CD14-positive monocyte (primary cell): ENCODE measurements around the gene PRKAG3. TPM values are rescaled to one million over a fixed set of nuclear protein-coding genes. Genes with fewer than 3 reads are reported as not detected.
A peak's percentile ranks its signal among the peaks of the same experiment; 100 is the strongest.

Source experiments
- DNase-seq, 3 donors: peaks; one replicate each; pipeline ENCODE4 v3.0.0-alpha.2; 2011 to 2022
- H2AFZ ChIP-seq: 2 replicates; pipeline ENCODE4 v1.6.0; 2012; ENCODE audit warnings: mild to moderate bottlenecking, low read depth, low read length, inconsistent platforms; ENCODE audit not compliant: insufficient read depth, poor library complexity, severe bottlenecking
- H3K27ac ChIP-seq, 2 donors: 1 replicate in 1 of 2; 2 replicates in 1 of 2; pipeline ENCODE4 v1.5.1; 2012 to 2013; ENCODE audit warnings: low read length in 2 of 2, control low read depth in 1 of 2, inconsistent platforms in 1 of 2, low read depth in 1 of 2, mild to moderate bottlenecking in 1 of 2
- H3K27me3 ChIP-seq, 2 donors: one replicate each; pipeline versions ENCODE4 v1.6.0 to v1.6.1; 2011 to 2013; ENCODE audit warnings: low read length in 2 of 2; ENCODE audit not compliant: control insufficient read depth in 2 of 2, insufficient read depth in 2 of 2
- H3K36me3 ChIP-seq, 2 donors: replicated peaks in 1 of 2; 1 replicate in 1 of 2; 2 replicates in 1 of 2; pipeline versions ENCODE4 v1.5.1 to v1.6.1; 2012 to 2013; ENCODE audit warnings: low read length in 2 of 2, control low read depth in 1 of 2, inconsistent platforms in 1 of 2, mild to moderate bottlenecking in 1 of 2; ENCODE audit not compliant: insufficient read depth in 2 of 2, control insufficient read depth in 1 of 2
- H3K4me1 ChIP-seq, 2 donors: 1 replicate in 1 of 2; 2 replicates in 1 of 2; pipeline versions ENCODE4 v1.5.1 to v1.6.1; 2012 to 2013; ENCODE audit warnings: low read length in 2 of 2, control low read depth in 1 of 2, inconsistent platforms in 1 of 2, mild to moderate bottlenecking in 1 of 2, moderate library complexity in 1 of 2; ENCODE audit not compliant: insufficient read depth in 2 of 2, control insufficient read depth in 1 of 2
- H3K4me2 ChIP-seq: replicated peaks from 2 replicates; pipeline ENCODE3; 2012; ENCODE audit warnings: low read length, moderate library complexity, mild to moderate bottlenecking; ENCODE audit not compliant: poor library complexity, severe bottlenecking; ENCODE audit errors: extremely low read depth
- H3K4me3 ChIP-seq, 3 experiments: fragments of 200-600 bp in 1 of 3; sonication (generic) in 1 of 3; replicated peaks in 1 of 3; 1 replicate in 2 of 3; 2 replicates in 1 of 3; pipeline ENCODE4 v1.5.1; 2011 to 2013; ENCODE audit warnings: low read length in 3 of 3, mild to moderate bottlenecking in 3 of 3, control low read depth in 2 of 3, low read depth in 2 of 3, inconsistent platforms in 1 of 3, moderate library complexity in 1 of 3
- H3K79me2 ChIP-seq: 2 replicates; pipeline ENCODE4 v1.6.0; 2012; ENCODE audit warnings: mild to moderate bottlenecking, control low read depth, inconsistent platforms, low read length, moderate library complexity; ENCODE audit not compliant: insufficient read depth
- H3K9ac ChIP-seq: 2 replicates; pipeline ENCODE4 v1.6.0; 2017; ENCODE audit warnings: low read length, mild to moderate bottlenecking; ENCODE audit not compliant: insufficient read depth, poor library complexity, severe bottlenecking
- H3K9me3 ChIP-seq, 2 donors: replicated peaks in 1 of 2; 1 replicate in 1 of 2; 2 replicates in 1 of 2; pipeline versions ENCODE4 v1.5.1 to v1.6.1; 2012 to 2013; ENCODE audit warnings: low read length in 2 of 2, control low read depth in 1 of 2; ENCODE audit not compliant: control insufficient read depth in 1 of 2, insufficient read depth in 1 of 2
- H4K20me1 ChIP-seq: 2 replicates; pipeline ENCODE4 v1.6.0; 2012; ENCODE audit warnings: mild to moderate bottlenecking, low read length, control low read depth, moderate library complexity; ENCODE audit not compliant: insufficient read depth
- H3K27ac Mint-ChIP-seq, 7 donors: one replicate each; pipeline ENCODE4 v1.8.0; 2020; ENCODE audit warnings: mild to moderate bottlenecking in 7 of 7, mixed read lengths in 7 of 7, moderate library complexity in 6 of 7, inconsistent platforms in 2 of 7
- H3K27me3 Mint-ChIP-seq, 3 donors: one replicate each; pipeline ENCODE4 v1.8.0; 2021 to 2022; ENCODE audit warnings: low read depth in 3 of 3, mild to moderate bottlenecking in 3 of 3, mixed read lengths in 3 of 3, moderate library complexity in 3 of 3, inconsistent platforms in 1 of 3
- H3K36me3 Mint-ChIP-seq, 2 donors: one replicate each; pipeline ENCODE4 v1.8.0; 2020; ENCODE audit warnings: mixed read lengths in 2 of 2, inconsistent platforms in 1 of 2, mild to moderate bottlenecking in 1 of 2
- H3K4me1 Mint-ChIP-seq: one replicate; pipeline ENCODE4 v1.8.0; 2020; ENCODE audit warnings: mild to moderate bottlenecking, mixed read lengths
- H3K4me3 Mint-ChIP-seq, 2 donors: one replicate each; pipeline ENCODE4 v1.8.0; 2020; ENCODE audit warnings: mild to moderate bottlenecking in 2 of 2, mixed read lengths in 2 of 2, moderate library complexity in 1 of 2
- H3K9me3 Mint-ChIP-seq, 7 donors: one replicate each; pipeline ENCODE4 v1.8.0; 2020 to 2022; ENCODE audit warnings: mixed read lengths in 7 of 7, mild to moderate bottlenecking in 6 of 7, moderate library complexity in 6 of 7, inconsistent platforms in 2 of 7
- WGBS: methylation state at CpG from one replicate; pipeline ENCODE4 v1.1.5; 2013; ENCODE audit warnings: missing lambda C conversion rate; ENCODE audit not compliant: insufficient coverage; 5-methylcytosine and 5-hydroxymethylcytosine counted together
- intact Hi-C, 2 donors: fragments of 100-400 bp; cut with micrococcal nuclease; formaldehyde crosslinking; loops; one replicate each; pipeline versions ENCODE4 v1.15.0 to v1.15.1; 2023
- polyA plus RNA-seq, 3 donors: library from polyadenylated mRNA; depleted of rRNA in 1 of 3; unstranded in 2 of 3; stranded (reverse) in 1 of 3; fragments of 300-500 nt in 2 of 3; fragments of >200 nt in 1 of 3; fragmentation: Illumina TruSeq in 2 of 3; gene quantifications; 1 replicate in 2 of 3; 2 replicates in 1 of 3; pipeline ENCODE4 v1.2.3, GENCODE V29; 2012 to 2021
- TF ChIP-seq, protein P1 (sequence below): fragments of 200-600 bp; IDR thresholded peaks from one replicate; pipeline ENCODE4 v1.8.0; 2022; ENCODE audit warnings: antibody characterized with exemption, mild to moderate bottlenecking

PRKAG3 gene
- polyA plus RNA-seq, 3 donors: not detected

DNA sequence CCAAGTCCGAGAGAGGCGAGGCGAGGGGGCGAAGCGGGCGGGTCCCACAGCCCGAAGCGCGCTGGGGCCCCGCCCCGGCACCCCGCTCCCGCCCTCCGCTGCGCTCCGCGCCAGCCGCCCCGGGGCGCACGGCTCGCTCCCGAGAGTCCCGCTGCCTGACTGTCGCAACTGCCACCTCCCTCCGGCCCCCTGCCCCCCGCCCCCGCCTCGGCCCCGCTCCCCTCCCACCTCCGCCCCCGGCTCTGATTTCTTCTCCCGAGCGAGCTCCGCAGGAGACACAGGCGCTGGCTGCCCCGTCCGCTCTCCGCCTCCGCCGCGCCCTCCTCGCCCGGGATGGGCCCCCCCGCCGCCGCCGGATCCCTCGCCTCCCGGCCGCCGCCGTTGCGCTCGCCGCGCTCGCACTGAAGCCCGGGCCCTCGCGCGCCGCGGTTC, 28.0 kb upstream of the PRKAG3 start, which contains the start of gene WNT6:
Gene WNT6, plus strand, starts transcription at position 250 of the 432 bp plus-strand sequence. CDS start 233 bp downstream, outside the sequence.
- DNase-seq: no peak
- peak within 1 kb of the TSS in 1 of 3 experiments; percentile 54 for H3K4me3 ChIP-seq
- H4K20me1 ChIP-seq: no peaks in the 10 kb centered on the region

DNA sequence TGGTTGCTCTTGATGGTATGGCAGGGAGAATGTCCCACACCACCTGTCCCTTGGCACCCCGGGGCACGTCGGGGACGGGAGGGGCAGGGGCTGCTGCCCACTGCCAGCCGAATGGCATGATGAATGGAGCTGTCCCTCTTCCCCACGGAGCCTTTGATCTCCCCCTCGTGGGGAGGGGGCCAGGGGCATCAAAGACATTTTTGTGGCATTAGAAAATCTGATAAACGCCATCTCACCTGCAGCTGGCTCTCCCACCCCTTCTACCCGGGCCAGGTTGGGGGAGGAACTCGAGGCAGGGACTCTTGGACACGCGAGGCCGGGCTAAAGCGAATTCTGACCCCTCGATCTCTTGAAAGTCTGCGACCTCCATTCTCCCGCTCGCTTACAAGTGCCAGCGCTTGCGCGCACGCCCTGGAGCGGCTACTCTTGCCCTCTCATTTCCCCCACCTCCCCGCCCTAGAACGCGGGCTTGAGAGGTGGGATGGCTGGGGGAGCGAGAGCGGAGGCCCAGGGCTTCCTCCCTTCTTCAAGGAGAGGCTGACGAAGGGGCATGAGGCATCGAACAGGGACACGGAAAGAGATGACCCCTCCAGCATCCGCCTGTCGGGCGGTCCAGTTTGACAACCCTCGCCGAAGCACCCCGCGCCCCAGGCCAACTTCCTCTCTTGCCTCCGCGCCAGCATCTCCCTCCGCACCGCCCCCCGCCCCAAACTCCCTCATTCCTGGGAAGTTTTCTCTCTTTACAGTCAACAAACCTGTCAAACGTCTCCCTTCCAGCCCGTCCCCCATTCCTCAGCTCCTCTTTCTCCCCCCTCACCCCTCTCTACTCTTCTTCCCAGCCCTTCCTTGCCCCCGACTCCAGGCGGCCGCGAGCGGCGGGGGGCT, 27.3 kb upstream of the PRKAG3 start:
- Histone ChIP-seq H3K36me3 (no peaks in the 10 kb centered on the region), H3K9ac (no peak overlapping the region), H3K9me3 (peaks cover 0 to 32% of the 10 kb centered on the region in 2 donors), H2AFZ (peak overlapping the region; percentile 29), H3K4me2 (peak overlapping the region; percentile 44), H3K4me1 (peaks cover 8 to 22% of the 10 kb centered on the region in 2 donors), H3K27me3 (peaks cover 72 to 92% of the 10 kb centered on the region in 2 donors), H3K27ac (no peak overlapping the region), H4K20me1 (no peaks in the 10 kb centered on the region), H3K79me2 (no peaks in the 10 kb centered on the region), H3K4me3 (peak overlapping the region in 1 of 3 experiments; percentile 54)
- TF ChIP-seq, protein P1, sequence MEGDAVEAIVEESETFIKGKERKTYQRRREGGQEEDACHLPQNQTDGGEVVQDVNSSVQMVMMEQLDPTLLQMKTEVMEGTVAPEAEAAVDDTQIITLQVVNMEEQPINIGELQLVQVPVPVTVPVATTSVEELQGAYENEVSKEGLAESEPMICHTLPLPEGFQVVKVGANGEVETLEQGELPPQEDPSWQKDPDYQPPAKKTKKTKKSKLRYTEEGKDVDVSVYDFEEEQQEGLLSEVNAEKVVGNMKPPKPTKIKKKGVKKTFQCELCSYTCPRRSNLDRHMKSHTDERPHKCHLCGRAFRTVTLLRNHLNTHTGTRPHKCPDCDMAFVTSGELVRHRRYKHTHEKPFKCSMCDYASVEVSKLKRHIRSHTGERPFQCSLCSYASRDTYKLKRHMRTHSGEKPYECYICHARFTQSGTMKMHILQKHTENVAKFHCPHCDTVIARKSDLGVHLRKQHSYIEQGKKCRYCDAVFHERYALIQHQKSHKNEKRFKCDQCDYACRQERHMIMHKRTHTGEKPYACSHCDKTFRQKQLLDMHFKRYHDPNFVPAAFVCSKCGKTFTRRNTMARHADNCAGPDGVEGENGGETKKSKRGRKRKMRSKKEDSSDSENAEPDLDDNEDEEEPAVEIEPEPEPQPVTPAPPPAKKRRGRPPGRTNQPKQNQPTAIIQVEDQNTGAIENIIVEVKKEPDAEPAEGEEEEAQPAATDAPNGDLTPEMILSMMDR: no peak
- 2% methylated on average over 29 of the region's 51 CpGs for WGBS
- intact Hi-C loops: no loop called here
- H3K36me3 Mint-ChIP-seq: peaks cover 4 to 6% of the 10 kb centered on the region in 2 donors
- peaks cover 24% of the 10 kb centered on the region for H3K4me1 Mint-ChIP-seq
- H3K9me3 Mint-ChIP-seq: peaks cover 0 to 45% (median 12%) of the 10 kb centered on the region in 7 donors
- no peak for DNase-seq
- H3K4me3 Mint-ChIP-seq: peak overlapping the region; percentile 71 to 86
- peak overlapping the region in 2 of 7 donors; percentile 17 to 74 for H3K27ac Mint-ChIP-seq
- H3K27me3 Mint-ChIP-seq: peaks cover 89 to 98% (median 95%) of the 10 kb centered on the region in 3 donors

More for the DNA sequence above, 28.0 kb upstream of the PRKAG3 start, which contains the start of gene WNT6:
- Mint-ChIP-seq H3K36me3 (peaks cover 4 to 6% of the 10 kb centered on the region in 2 donors), H3K4me3 (peak within 1 kb of the TSS; percentile 71 to 86), H3K9me3 (peaks cover 0 to 43% (median 12%) of the 10 kb centered on the region in 7 donors), H3K4me1 (peaks cover 21% of the 10 kb centered on the region), H3K27me3 (peaks cover 87 to 97% (median 95%) of the 10 kb centered on the region in 3 donors), H3K27ac (peak within 1 kb of the TSS in 2 of 7 donors; percentile 17 to 74)
- no peaks in the 10 kb centered on the region for H3K36me3 ChIP-seq
- WGBS: 1% methylated on average over 51 of the region's 64 CpGs
- peak within 1 kb of the TSS; percentile 29 for H2AFZ ChIP-seq
- H3K4me1 ChIP-seq: peaks cover 8 to 22% of the 10 kb centered on the region in 2 donors
- H3K27ac ChIP-seq: no peak within 1 kb of the TSS
- H3K27me3 ChIP-seq: peaks cover 69 to 89% of the 10 kb centered on the region in 2 donors
- peak within 1 kb of the TSS; percentile 47 for H3K4me2 ChIP-seq
- H3K9me3 ChIP-seq: peaks cover 0 to 32% of the 10 kb centered on the region in 2 donors
- H3K9ac ChIP-seq: no peak within 1 kb of the TSS
- H3K79me2 ChIP-seq: no peaks in the 10 kb centered on the region
- intact Hi-C loops: no loop called here
- TF ChIP-seq, protein P1: no peak
